Stimulated activated naive CD8-positive, alpha-beta T cell treated with anti-CD3 and anti-CD28 coated beads, Interleukin-15, Interleukin-2, amounts not matched to agents 100 U/mL and 50 U/mL, for 24 hours (primary cell): ENCODE measurements around the gene WWP2.
A peak's percentile ranks its signal among the peaks of the same experiment; 100 is the strongest.

Experiments
- ATAC-seq: fragments of 150-1000 bp; cut with Tn5 transposase; one replicate; pipeline ENCODE4 v1.10.0; 2021
- DNase-seq: peaks from one replicate; pipeline ENCODE4 v3.0.0; 2021

The WWP2 gene

GRCh38 chr16:69859105-69859989 lies 97.2 kb downstream of the WWP2 start:
- DNase-seq (peak; percentile 10), ATAC-seq (no peak)

- ATAC-seq: no peak
- DNase-seq: no peak
Measured at GRCh38 chr16:69860233-69861231, 98.4 kb downstream of the WWP2 start.

- ATAC-seq (no peak), DNase-seq (no peak)
Measured at GRCh38 chr16:69861292-69862030, 99.3 kb downstream of the WWP2 start.

- ATAC-seq (no peak), DNase-seq (no peak)
Measured at GRCh38 chr16:69863401-69864281, 101.5 kb downstream of the WWP2 start.

GRCh38 chr16:69865701-69866100 lies 103.6 kb downstream of the WWP2 start:
- no peak for DNase-seq
- ATAC-seq: no peak

GRCh38 chr16:69867784-69868560 lies 105.8 kb downstream of the WWP2 start:
- ATAC-seq (no peak), DNase-seq (no peak)

GRCh38 chr16:69870761-69871160 lies 108.6 kb downstream of the WWP2 start:
- DNase-seq (no peak), ATAC-seq (no peak)

GRCh38 chr16:69871708-69872107 lies 109.6 kb downstream of the WWP2 start:
- no peak for ATAC-seq
- DNase-seq: no peak

GRCh38 chr16:69872888-69873287 lies 110.8 kb downstream of the WWP2 start:
- no peak for ATAC-seq
- DNase-seq: no peak

GRCh38 chr16:69873783-69874182 lies 111.7 kb downstream of the WWP2 start:
- DNase-seq (no peak), ATAC-seq (no peak)

GRCh38 chr16:69874271-69874670 lies 112.1 kb downstream of the WWP2 start:
- ATAC-seq: no peak

GRCh38 chr16:69880640-69881133 lies 118.6 kb downstream of the WWP2 start:
- DNase-seq: no peak
- ATAC-seq: no peak

More at GRCh38 chr16:69874271-69874670, 112.1 kb downstream of the WWP2 start:
- DNase-seq: no peak

- ATAC-seq (no peak), DNase-seq (no peak)
Measured at GRCh38 chr16:69881141-69881540, 119.0 kb downstream of the WWP2 start.

- ATAC-seq: no peak
- no peak for DNase-seq
Measured at GRCh38 chr16:69883744-69884143, 121.6 kb downstream of the WWP2 start.

GRCh38 chr16:69885722-69886121 lies 123.6 kb downstream of the WWP2 start:
- ATAC-seq: no peak

GRCh38 chr16:69886726-69887125 lies 124.6 kb downstream of the WWP2 start:
- ATAC-seq (no peak), DNase-seq (no peak)

More at GRCh38 chr16:69885722-69886121, 123.6 kb downstream of the WWP2 start:
- DNase-seq: no peak

- no peak for DNase-seq
- ATAC-seq: no peak
Measured at GRCh38 chr16:69888005-69888590, 126.0 kb downstream of the WWP2 start.

- ATAC-seq: peak; percentile 94
- peak; percentile 33 for DNase-seq
Measured at GRCh38 chr16:69889295-69889964, 127.3 kb downstream of the WWP2 start.
